HG03039 (cell line): ENCODE data around the gene EVC2.
"Not testable (repeated sequence)": the region's sequence is repeated elsewhere in the genome, so short reads cannot be mapped to it uniquely, and the experiment has no call there.

ENCODE experiments used
- ATAC-seq: cut with Tn5 transposase; IDR thresholded peaks from one replicate; pipeline ENCODE4 v1.9.1; 2021; ENCODE audit warnings: mild to moderate bottlenecking, moderate library complexity; ENCODE audit not compliant: unreplicated experiment

EVC2 gene

DNA sequence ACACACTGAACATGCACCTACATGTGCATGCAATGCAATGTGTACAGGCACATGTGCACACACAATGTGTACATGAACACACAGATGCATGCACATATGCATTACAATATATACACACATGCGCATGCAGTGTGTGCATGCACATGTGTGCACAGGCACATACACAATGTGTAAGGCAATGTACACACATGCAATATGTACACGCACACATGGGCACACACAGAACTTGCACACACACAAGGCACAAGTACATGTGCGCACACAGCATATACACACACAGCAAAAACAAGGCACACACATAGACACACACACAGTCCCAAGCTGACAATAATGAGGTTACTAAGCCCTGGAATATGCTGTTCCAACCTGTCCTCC, 76.3 kb downstream of the EVC2 start:
- no peak for ATAC-seq

DNA sequence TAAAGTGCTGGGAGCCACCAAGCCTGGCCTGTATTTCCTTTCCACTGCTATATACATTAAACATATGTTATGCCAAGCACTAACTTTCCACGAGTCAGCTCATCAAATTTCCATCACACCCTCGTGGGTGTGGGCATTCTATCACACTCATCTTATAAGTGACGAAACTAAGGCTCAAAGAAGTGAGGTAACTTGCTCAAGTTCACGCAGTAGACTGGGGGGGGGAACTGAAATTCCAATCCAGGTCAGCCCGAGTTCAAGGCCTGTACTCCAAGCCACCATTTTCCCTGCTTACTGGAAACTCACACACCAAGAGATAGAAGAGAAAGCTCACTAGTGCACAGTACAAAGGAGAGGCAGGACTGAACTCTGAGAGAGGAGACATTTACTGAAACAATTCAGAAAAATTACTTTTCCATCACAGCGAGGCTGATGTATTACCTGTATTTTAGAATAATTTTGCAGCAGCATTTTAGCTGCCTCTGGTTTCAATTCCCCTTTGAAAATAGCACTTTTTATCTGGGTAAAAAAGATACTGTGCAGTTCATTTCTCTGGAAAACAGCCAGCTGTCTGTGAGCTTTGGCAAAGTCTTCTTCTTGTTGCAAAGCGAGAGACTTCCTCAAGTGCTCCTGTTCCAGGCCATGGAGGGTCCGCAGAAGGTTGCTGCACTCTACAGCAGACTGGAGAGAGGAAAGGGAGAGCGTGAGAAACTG, 76.8 kb downstream of the EVC2 start:
- no peak for ATAC-seq

DNA sequence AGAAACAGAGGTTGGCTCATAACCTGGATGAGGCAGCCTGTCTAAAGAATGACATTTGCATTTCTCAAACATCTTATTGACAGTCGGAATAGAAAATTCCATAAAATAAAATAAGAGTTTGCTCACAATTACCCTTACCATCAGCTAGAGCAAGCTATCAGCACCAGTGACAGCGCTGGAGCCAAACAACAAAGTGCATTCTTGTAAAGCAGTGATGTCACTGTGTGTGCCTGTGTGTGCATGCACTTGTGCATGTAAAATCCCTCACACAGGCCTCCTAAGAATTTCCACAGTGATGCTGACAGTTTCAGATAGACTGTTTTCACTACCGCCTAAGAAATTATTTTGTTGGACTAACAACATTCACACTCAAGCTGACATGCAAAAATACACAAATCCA, 77.6 kb downstream of the EVC2 start:
- no peak for ATAC-seq

DNA sequence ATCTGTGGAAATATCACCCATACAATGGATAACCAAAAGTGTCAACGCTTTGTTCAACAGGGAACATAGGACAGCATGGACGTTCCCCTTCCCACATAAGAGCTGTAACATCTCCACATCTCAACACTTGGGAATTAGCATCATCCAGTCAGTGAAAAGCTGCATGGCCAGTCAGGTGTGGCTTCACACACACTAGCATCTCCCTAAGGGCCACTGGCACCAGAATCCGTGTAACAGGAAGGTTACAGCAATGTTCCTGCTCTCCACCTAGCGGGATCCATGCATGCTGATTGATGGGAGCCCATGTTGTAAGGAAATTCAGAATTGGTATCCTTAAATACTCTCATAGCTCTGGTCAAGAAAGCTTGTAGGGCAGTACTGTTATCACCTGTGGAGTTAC, 78.8 kb downstream of the EVC2 start:
- no peak for ATAC-seq

DNA sequence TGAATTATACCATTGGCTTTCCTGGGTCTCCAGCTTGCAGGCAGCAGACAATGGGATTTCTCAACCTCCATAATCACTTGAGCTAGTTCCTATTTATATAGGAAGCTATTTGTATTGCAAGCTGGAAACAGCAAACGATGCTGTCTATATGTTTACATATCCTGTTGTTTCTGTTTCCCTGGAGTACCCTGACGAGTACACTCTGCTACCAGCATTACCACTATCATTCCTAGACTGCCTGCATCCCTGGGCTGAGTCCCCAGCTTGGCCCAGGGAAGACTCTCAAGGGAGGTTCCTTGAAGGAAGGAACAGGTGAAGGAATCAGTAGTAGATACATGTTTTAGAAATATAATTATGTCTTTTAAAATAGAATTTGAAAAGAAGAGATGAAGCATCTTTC, 81.4 kb downstream of the EVC2 start:
- no peak for ATAC-seq

DNA sequence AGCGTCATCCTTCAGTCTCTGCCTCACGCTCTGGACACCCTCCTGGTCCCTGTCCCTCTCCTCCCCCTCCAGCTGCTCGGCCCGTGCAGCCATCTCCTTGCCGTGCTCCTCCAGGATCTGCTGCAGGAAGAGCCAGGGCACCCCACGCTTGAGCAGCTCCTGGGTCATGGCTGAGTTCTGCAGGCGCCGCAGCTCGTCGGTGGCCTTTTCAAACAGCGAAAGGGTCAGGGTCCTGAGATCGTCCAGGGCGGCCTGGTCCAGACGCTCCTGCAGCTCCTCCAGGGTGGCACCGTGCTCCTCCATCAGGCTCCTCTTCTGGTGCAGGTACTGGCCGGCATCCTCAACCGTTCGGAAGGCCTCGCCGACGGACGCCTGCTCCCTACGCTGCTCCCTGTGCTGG, 85.8 kb downstream of the EVC2 start:
- ATAC-seq: no peak

DNA sequence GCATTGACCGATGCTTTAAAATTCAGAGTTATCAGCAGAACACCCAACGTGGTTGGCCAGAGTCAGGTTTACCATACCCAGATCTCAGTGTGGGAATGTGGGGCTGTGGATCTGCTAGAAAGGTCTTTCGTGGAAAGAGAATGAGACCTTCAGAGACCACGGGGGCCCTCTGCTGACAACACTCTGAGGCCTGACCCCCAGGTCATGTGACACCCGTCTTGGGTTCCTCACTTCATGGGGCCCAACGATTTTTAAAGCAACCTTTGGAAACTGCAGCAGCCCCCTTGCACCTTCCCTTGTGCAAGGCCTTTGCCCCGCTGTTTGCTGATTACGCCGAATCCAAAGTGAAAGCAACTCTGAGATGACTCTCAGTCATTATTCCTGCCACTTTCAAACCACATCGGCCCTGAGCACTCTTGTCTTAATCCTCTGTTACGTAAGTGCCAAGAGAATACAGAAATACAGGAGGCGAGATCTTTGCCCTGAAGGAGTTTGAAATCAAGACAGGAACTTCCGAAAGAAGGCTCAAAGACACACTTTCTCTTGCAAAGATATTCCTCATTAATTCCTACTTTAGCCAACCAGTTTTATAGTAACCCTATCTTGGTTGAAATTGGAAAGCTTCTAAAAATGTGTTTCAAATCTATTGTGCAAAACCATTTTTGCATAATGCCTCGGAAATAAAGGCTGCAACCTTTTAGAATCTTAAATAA, 88.3 kb downstream of the EVC2 start:
- ATAC-seq: no peak

DNA sequence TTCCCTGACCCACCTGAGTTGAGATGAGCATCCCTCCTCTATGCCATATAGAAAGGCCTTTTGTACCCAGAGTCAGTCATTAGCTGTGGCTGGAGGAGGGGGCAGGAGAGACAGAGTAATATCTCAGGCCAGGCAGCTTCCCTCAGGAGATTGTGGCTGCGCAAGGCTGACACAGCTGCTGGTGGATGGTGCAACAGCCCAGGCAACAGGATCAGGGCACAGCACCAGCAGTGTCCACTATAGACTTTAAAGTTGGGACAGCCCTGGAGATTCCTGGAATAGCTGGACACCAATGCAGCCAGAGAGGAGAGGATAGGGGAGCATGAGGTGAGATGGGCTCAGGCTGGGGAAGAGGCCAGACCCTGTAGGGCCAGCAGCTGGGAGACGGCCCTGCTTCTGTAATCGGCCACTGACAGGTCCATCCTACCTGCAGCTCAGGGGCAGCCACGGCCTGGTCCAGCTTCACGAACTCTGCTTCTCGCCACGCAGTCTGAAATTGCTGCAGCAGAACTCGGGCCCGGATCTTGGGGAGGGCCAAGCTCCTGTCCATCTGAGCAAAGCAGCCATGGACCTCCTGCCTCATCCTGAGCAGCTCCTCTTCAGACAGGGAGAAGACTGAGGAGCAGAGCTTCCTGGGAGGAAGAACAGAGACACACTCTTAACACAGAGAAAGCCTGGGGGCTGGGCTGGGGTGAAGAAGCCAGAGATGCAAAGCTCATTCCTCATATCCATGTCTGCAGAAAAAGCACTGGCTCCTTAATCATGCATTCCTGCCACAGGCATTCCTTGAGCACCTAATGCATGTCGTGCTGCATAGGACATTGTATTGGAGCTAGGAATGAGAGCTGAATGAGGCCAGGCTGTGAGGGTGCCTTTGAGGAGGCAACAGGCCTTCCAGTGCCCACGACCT, 90.1 kb downstream of the EVC2 start:
- ATAC-seq: no peak

DNA sequence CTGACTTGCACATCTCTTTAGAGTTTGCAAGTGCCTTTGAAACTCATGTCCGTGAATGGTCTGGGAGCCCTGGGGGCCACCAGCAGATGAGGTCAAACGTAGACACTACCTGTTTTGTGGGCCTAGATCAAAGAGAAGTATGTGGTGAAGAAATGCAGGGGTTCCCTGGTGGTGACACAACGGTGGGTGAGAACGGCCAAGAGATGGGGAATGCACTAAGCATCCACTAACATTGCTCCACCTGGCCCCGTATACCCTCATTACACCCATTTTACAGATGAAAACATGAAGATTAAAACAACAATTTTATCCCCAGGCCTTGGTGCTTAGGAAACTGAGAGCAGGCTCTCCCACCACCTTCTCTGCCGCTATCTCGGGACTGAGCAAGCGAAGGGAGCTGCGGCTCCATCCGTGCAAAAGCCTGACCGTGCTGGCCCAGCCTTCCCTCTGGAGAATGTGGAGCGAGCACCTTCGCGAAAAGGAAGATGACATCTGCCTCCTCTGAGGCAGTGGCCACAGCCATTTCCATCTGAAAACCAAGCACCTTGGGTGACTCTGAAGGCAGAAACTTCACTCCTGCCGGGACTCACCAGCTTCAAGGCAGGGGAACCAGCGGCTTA, 91.9 kb downstream of the EVC2 start:
- ATAC-seq: no peak

DNA sequence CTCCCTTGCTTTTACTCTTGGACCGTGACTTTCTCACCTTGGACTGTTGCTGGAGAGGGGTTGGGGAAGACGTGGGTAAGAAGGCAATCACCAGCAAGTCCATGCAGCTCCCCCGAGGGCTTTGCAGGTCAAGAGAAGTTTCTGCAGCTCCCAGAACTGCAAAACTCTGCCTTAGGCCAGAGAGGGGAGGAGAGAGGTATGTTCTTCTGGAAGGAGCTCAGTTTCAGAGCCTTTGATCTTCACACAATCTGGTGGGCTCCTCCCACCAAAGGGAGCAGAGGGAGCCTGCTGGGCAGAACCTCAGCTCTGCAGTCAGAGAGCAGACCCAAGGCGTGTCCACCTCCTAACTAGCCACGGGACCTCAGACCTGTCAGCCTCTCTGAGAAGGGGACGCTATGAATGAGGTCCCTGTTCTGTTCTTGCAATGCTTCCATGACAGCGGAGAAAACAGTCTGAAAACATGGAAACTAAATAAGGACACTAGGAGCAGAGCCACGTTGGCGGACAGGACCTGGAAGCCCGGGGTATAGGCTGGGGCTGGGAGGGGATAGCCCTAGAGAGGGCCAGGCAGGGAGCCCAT, 92.8 kb downstream of the EVC2 start:
- ATAC-seq: no peak

DNA sequence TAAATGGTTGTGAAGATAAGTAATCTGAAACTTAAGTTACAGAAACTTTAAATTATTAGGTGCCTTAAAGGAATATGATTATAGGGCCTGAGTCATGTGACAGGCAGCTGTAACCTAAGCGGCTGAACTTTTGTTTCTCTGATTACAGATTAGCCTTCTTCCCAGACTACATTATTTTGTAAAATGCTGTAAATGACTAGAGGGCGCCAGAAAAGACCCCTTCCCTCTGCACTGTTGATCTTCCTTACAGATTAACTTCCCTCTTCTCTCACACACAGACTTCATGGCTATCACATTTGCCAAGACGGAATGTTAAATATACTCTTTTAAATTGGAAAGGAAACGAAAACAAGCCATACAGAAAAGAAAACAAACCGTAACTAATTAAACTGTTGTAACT, 96.6 kb downstream of the EVC2 start:
- ATAC-seq: no peak

DNA sequence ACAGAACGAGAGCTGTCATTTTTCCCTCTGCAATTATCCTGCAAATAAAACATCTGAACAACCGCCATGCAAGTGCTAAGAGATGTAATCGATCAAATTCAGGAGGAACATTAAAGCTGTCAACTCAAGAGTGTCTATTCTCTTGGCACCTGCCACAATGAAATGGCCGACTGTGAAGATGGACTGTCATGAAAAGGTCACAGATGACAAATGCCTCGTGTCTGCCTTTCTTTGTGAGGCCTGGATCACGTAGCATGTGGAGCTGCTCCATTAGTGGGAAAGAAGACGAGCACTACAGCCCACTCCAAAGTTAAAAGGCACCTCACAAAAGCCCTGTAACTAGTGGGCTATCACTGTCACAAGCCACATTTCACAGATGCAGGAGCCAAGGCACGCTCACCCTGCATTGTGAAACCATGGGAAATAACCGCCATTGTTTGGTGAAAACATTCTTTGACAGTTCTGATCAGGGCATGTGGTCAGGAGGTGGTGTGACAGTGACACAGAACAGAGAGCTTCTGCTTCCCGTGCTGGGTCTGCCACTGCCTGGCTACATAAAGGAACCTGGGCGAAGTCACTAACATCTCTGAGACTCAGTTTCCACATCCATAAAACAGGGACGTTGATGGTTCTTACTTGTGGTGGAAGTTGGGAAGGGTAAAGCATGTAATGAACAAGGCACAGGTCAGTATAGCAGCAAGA, 98.9 kb downstream of the EVC2 start:
- ATAC-seq: no peak

DNA sequence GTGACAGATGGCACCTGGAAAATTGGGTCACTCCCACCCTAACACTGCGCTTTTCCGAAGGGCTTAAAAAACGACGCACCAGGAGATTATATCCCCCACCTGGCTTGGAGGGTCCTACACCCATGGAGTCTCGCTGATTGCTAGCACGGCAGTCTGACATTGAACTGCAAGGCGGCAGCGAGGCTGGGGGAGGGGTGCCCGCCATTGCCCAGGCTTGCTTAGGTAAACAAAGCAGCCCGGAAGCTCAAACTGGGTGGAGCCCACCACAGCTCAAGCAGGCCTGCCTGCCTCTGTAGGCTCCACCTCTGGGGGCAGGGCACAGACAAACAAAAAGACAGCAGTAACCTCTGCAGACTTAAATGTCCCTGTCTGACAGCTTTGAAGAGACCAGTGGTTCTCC, 114.5 kb downstream of the EVC2 start:
- not testable (repeated sequence) for ATAC-seq

DNA sequence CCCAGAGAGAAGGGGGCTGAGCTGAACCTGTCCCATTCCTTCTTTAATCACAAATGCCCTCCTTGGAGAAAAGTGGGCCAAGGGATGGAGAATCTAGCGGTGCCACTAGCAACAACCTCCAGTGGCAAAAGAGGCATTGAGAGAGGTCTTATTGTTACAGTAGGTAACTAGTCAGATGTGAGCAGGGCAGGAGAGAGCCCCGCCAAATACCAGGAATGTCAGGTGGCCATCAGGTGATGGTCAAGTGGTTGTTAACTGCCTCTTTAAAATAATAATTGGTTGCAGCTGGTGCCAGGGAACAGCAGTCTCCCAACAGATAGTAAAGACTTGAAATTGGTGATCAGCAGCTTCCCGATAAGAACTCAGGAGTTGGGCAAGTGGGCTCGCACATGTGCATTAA, 116.1 kb downstream of the EVC2 start:
- no peak for ATAC-seq

DNA sequence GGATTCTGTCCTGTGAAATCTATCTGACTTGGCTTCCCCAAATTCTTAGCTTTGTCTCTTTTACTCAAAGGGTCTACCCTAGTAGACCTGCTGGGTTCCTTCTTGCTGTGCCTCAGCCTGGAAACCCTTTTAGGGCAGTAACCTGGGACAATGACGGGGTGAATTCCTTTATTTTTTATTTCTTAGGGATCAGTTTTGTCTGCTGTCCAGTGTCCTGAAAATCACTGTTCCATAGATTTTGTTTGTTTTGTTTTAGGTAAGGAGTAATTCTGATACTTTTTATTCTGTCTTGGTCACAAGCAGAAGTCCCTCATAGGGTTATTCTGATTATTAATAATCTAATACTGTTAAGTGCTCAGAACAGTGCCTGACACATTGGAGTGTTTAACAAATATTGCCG, 118.9 kb downstream of the EVC2 start:
- ATAC-seq: no peak

DNA sequence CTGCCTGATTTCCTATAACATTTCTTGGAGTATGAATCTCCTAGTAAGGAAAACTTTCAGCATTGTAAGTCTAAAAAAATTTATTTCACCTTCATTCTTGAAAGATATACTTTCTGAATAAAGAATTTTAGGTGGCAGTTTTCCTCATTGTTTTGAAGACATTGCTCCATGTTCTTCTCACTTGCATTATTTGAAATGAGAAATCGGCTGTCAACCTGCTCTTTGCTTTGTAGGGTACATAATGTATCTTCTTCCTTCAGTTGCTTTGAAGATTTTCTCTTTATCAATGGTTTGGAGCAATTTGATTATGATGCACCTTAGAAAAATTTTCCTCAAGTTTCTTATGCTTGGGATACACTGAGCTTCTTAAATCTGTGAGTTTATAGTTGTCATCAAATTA, 120.3 kb downstream of the EVC2 start:
- ATAC-seq: no peak

DNA sequence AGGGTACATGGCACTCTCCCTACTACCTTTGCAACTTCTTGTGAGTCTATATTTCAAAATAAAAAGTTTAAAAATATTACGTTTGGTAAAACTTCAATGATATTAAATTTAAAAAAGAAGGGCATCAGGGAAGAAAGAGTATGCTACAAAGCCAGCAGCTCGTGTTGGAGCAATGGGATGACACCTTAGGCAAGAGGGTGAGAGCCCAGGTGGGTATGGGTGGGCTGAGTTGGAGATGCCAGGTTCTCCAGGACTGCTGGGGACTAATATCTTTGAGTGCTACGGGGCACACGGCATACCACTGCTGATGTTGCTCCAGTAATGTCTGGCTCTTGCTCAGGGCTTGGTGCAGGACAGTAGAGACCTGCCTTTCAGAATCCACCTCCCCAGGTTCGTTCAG, 132.4 kb downstream of the EVC2 start:
- ATAC-seq: no peak

DNA sequence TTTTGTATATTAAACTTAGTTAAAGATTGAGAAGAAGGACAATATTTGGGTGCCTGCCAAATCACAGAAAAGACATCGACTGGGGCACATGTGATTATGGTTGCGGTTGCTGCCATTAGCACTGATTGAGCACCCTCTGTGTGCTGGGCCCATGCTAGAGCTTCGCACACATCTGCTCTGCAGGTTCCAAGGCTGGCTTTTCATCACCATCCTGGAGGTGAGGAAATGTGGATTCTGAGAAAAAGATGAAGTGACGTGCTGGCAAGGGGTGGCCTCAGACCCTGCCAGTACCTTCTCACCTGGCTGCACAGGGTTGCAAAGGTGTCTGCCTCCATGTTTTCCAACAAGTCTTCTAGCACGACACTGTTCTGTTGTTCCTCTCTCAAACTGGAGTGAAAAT, 134.0 kb downstream of the EVC2 start:
- no peak for ATAC-seq

DNA sequence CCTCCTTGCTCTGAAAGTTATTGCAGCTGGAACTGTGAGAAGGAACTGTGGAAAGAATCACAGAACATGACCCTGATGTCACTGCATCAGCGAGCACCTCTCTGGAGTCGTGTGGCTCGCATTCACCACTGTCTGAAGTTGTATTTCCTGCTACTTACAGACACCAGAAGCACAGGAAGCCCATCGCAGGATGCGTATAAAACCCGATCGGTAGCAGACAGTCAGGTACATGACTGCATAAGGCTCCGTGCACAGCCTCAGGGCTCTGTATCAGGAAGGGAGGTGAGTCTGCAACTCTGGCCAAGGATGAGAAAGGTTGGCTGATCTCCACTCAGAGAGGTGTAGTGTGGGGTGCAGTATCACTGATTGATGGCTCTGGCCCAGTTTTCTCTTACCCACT, 134.4 kb downstream of the EVC2 start:
- no peak for ATAC-seq

DNA sequence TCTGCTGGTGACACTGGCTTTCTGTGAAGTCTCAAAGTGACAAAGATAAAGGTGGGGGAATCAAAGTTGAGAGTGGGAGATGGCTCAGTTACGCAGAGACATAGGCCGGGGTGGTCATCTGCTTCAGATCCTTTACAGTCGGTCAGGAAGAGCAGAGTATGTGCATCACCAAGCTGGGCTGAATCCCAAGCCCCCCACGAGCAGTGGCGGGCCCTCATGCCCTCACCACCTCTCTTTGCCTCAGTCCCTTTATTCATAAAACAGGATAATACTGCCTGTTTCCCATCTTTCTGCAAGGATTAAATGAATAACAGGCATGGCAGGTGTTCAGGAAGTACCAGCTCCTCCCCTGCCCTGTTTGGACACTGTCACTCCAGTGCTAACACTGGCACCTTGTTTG, 135.6 kb downstream of the EVC2 start:
- ATAC-seq: no peak
